ENCODE data around the gene ZKSCAN5.
"Not testable (repeated sequence)": the region's sequence is repeated elsewhere in the genome, so short reads cannot be mapped to it uniquely, and the experiment has no call there.

ZKSCAN5 gene

DNA sequence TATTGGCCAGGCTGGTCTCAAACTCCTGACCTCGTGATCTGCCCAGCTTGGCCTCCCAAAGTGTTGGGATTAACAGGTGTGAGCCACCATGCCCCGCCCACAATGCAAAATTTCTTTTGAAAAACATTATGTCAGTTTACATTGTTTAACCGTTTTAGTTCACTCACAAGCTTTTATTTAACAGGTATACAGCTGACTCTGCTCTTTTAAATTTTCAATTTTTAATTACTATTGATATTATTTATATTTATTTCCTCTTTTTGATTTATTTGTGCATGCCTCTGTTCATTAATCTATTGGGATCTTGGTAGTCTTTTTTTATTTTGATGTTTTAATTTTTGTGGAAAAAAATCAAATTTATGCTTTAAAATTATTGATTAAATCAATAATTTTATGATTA lies 16.9 kb downstream of the ZKSCAN5 start:
- Histone ChIP-seq H3K36me3 (ENCODE audit: control insufficient read depth in 1 of 2, insufficient read depth in 2 of 2, low read length in 2 of 2) (peaks cover 19 to 36% of the 10 kb centered on the region in 2 donors), H3K9me3 (ENCODE audit: control insufficient read depth in 1 of 2, low read length in 2 of 2) (no peaks in the 10 kb centered on the region), H3K27ac (ENCODE audit: low read depth, low read length) (no peak overlapping the region), H3K4me1 (ENCODE audit: control insufficient read depth in 1 of 2, insufficient read depth in 2 of 2, low read length in 2 of 2) (no peaks in the 10 kb centered on the region), H3K4me3 (ENCODE audit: low read depth in 1 of 2, low read length in 2 of 2) (no peak overlapping the region), H3K9ac (ENCODE audit: low read depth in 1 of 2, low read length in 2 of 2) (no peak overlapping the region), H3K27me3 (ENCODE audit: control insufficient read depth in 1 of 2, insufficient read depth in 2 of 2, low read length in 2 of 2) (no peaks in the 10 kb centered on the region)

DNA sequence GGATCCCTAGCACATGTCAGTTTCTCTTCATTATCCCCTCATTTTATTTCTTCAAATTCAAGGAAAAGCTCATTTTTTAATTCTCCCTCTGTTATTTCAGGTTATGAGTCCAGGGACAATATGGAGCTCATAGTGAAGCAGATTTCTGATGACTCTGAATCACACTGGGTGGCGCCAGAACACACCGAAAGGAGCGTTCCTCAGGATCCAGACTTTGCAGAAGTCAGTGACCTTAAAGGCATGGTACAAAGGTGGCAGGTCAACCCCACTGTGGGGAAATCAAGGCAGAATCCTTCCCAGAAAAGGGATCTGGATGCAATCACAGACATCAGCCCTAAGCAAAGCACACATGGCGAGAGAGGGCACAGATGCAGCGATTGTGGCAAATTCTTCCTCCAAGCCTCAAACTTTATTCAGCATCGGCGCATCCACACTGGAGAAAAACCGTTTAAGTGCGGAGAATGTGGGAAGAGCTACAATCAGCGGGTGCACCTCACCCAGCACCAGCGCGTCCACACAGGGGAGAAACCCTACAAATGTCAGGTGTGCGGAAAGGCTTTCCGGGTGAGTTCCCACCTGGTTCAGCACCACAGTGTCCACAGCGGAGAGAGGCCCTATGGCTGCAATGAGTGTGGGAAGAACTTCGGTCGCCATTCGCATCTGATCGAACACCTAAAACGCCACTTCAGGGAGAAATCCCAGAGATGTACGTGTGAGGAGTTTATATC lies 21.4 kb downstream of the ZKSCAN5 start:
- no peaks in the 10 kb centered on the region for H3K4me1 ChIP-seq (ENCODE audit: control insufficient read depth in 1 of 2, insufficient read depth in 2 of 2, low read length in 2 of 2)
- H3K27me3 ChIP-seq (ENCODE audit: control insufficient read depth in 1 of 2, insufficient read depth in 2 of 2, low read length in 2 of 2): no peaks in the 10 kb centered on the region
- no peak overlapping the region for H3K27ac ChIP-seq (ENCODE audit: low read depth, low read length)
- no peak overlapping the region for H3K4me3 ChIP-seq (ENCODE audit: low read depth in 1 of 2, low read length in 2 of 2)
- peaks cover 18 to 48% of the 10 kb centered on the region in 2 donors for H3K36me3 ChIP-seq (ENCODE audit: control insufficient read depth in 1 of 2, insufficient read depth in 2 of 2, low read length in 2 of 2)
- H3K9me3 ChIP-seq (ENCODE audit: control insufficient read depth in 1 of 2, low read length in 2 of 2): peaks cover 6 to 10% of the 10 kb centered on the region in 2 donors
- H3K9ac ChIP-seq (ENCODE audit: low read depth in 1 of 2, low read length in 2 of 2): no peak overlapping the region

DNA sequence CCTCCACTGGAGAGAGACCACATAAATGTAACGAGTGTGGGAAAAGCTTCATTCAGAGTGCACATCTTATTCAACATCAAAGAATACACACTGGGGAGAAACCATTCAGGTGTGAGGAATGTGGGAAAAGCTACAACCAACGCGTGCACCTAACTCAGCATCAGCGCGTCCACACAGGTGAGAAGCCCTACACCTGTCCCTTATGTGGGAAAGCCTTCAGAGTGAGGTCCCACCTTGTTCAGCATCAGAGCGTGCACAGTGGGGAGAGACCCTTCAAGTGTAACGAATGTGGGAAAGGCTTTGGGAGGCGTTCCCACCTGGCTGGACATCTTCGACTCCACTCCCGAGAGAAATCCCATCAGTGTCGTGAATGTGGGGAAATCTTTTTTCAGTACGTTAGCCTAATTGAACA lies 26.9 kb downstream of the ZKSCAN5 start:
- no peaks in the 10 kb centered on the region for H3K4me1 ChIP-seq (ENCODE audit: control insufficient read depth in 1 of 2, insufficient read depth in 2 of 2, low read length in 2 of 2)
- no peaks in the 10 kb centered on the region for H3K27me3 ChIP-seq (ENCODE audit: control insufficient read depth in 1 of 2, insufficient read depth in 2 of 2, low read length in 2 of 2)
- H3K9me3 ChIP-seq (ENCODE audit: control insufficient read depth in 1 of 2, low read length in 2 of 2): peaks cover 38 to 41% of the 10 kb centered on the region in 2 donors
- no peak overlapping the region for H3K9ac ChIP-seq (ENCODE audit: low read depth in 1 of 2, low read length in 2 of 2)
- H3K36me3 ChIP-seq (ENCODE audit: control insufficient read depth in 1 of 2, insufficient read depth in 2 of 2, low read length in 2 of 2): peaks cover 36 to 52% of the 10 kb centered on the region in 2 donors
- peak overlapping the region; percentile 20 to 21 for H3K4me3 ChIP-seq (ENCODE audit: low read depth in 1 of 2, low read length in 2 of 2)
- no peak overlapping the region for H3K27ac ChIP-seq (ENCODE audit: low read depth, low read length)

DNA sequence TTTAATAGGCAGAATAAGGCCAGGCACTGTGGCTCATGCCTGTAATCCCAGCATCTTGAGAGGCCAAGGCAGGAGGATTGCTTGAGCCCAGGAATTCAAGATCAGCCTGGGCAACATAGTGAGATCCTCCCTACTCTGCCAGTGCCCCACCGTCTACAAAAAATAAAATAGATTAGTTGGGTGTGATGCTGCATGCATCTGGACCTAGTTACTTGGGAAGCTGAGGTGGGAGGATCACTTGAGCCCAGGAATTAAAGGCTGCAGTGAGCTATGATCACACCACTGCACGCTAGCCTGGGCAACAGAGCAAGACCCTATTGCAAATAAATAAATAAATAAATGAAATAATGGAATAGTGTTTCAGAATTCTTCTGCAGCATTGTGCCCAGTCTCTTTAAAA lies 31.2 kb downstream of the ZKSCAN5 start:
- no peak overlapping the region for H3K4me3 ChIP-seq (ENCODE audit: low read depth in 1 of 2, low read length in 2 of 2)
- no peak overlapping the region for H3K9ac ChIP-seq (ENCODE audit: low read depth in 1 of 2, low read length in 2 of 2)
- no peak overlapping the region for H3K27ac ChIP-seq (ENCODE audit: low read depth, low read length)
- peaks cover 18 to 26% of the 10 kb centered on the region in 2 donors for H3K36me3 ChIP-seq (ENCODE audit: control insufficient read depth in 1 of 2, insufficient read depth in 2 of 2, low read length in 2 of 2)
- no peaks in the 10 kb centered on the region for H3K4me1 ChIP-seq (ENCODE audit: control insufficient read depth in 1 of 2, insufficient read depth in 2 of 2, low read length in 2 of 2)
- H3K27me3 ChIP-seq (ENCODE audit: control insufficient read depth in 1 of 2, insufficient read depth in 2 of 2, low read length in 2 of 2): no peaks in the 10 kb centered on the region
- peaks cover 39 to 57% of the 10 kb centered on the region in 2 donors for H3K9me3 ChIP-seq (ENCODE audit: control insufficient read depth in 1 of 2, low read length in 2 of 2)

DNA sequence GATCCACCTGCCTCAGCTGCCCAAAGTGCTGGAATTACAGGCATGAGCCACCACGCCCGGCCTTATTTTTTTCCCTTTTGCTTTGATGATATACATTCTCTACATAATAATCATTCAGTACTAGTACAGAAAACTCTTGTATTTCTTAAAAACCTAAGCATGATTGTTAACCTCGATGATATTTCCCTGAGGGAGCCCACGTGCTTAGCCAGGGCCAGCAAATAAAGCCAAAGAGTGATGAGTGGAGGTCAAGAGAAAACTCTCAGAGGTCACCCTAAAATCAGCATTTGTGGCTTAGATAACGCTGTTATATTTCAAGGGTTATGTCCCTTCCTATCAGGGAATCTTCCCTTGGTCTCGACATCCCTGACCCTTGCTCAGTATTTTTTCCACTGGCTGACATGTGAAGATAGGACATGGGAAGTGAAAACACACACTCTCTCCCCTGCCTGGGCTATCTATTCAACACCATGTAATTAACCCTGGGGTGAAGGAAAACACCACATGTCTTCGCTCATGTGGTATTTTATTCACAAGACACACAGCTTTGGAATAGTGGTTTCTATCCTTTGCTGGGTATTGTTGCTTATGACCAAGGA lies 34.9 kb downstream of the ZKSCAN5 start:
- no peak overlapping the region for H3K9ac ChIP-seq (ENCODE audit: low read depth in 1 of 2, low read length in 2 of 2)
- H3K27ac ChIP-seq (ENCODE audit: low read depth, low read length): no peak overlapping the region
- H3K4me3 ChIP-seq (ENCODE audit: low read depth in 1 of 2, low read length in 2 of 2): no peak overlapping the region
- no peaks in the 10 kb centered on the region for H3K4me1 ChIP-seq (ENCODE audit: control insufficient read depth in 1 of 2, insufficient read depth in 2 of 2, low read length in 2 of 2)
- H3K9me3 ChIP-seq (ENCODE audit: control insufficient read depth in 1 of 2, low read length in 2 of 2): peaks cover 17 to 35% of the 10 kb centered on the region in 2 donors
- peaks cover 0 to 3% of the 10 kb centered on the region in 2 donors for H3K36me3 ChIP-seq (ENCODE audit: control insufficient read depth in 1 of 2, insufficient read depth in 2 of 2, low read length in 2 of 2)
- H3K27me3 ChIP-seq (ENCODE audit: control insufficient read depth in 1 of 2, insufficient read depth in 2 of 2, low read length in 2 of 2): no peaks in the 10 kb centered on the region

DNA sequence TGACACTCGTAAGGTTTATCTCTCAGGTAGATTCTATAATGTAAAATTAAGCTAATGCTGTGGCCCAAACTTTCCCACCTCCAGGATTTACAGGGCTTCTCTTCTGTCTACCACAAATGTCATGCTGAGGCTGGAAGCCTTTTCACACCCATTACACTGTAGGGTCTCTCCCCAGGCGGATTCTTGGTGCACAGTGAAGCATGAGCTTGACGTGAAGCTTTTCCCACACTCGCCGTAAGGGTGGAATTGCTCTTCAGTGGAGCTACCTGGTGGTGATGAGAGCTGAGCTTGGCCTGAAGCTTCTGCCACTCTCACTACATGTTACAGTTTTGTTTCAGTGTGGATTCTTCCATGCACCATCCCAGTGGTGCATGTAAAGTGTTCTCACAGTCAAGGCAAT lies 36.1 kb downstream of the ZKSCAN5 start:
- peak overlapping the region in 1 of 2 donors; percentile 26 for H3K4me3 ChIP-seq (ENCODE audit: low read depth in 1 of 2, low read length in 2 of 2)
- H3K36me3 ChIP-seq (ENCODE audit: control insufficient read depth in 1 of 2, insufficient read depth in 2 of 2, low read length in 2 of 2): peaks cover 0 to 3% of the 10 kb centered on the region in 2 donors
- H3K4me1 ChIP-seq (ENCODE audit: control insufficient read depth in 1 of 2, insufficient read depth in 2 of 2, low read length in 2 of 2): no peaks in the 10 kb centered on the region
- no peaks in the 10 kb centered on the region for H3K27me3 ChIP-seq (ENCODE audit: control insufficient read depth in 1 of 2, insufficient read depth in 2 of 2, low read length in 2 of 2)
- no peak overlapping the region for H3K27ac ChIP-seq (ENCODE audit: low read depth, low read length)
- H3K9me3 ChIP-seq (ENCODE audit: control insufficient read depth in 1 of 2, low read length in 2 of 2): peaks cover 17 to 35% of the 10 kb centered on the region in 2 donors
- H3K9ac ChIP-seq (ENCODE audit: low read depth in 1 of 2, low read length in 2 of 2): no peak overlapping the region

DNA sequence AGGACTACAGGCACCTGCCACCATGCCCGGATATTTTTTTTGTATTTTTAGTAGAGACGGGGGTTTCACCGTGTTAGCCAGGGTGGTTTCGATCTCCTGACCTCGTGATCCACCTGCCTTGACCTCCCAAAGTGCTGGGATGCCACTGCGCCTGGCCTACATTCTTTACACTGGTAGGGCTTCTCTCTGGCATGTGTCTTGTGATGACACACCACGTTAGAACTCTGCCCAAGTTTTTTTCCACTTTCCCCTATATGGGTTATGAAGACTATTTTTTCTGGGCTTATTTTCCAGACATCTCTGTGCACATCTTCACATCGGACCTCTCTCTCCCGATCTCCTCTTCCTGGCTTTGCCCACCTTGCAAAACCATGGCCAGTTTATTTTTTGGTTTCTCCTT lies 36.8 kb downstream of the ZKSCAN5 start:
- H3K27me3 ChIP-seq (ENCODE audit: control insufficient read depth in 1 of 2, insufficient read depth in 2 of 2, low read length in 2 of 2): no peaks in the 10 kb centered on the region
- H3K4me1 ChIP-seq (ENCODE audit: control insufficient read depth in 1 of 2, insufficient read depth in 2 of 2, low read length in 2 of 2): no peaks in the 10 kb centered on the region
- peaks cover 0 to 3% of the 10 kb centered on the region in 2 donors for H3K36me3 ChIP-seq (ENCODE audit: control insufficient read depth in 1 of 2, insufficient read depth in 2 of 2, low read length in 2 of 2)
- no peak overlapping the region for H3K27ac ChIP-seq (ENCODE audit: low read depth, low read length)
- peaks cover 17 to 35% of the 10 kb centered on the region in 2 donors for H3K9me3 ChIP-seq (ENCODE audit: control insufficient read depth in 1 of 2, low read length in 2 of 2)
- no peak overlapping the region for H3K9ac ChIP-seq (ENCODE audit: low read depth in 1 of 2, low read length in 2 of 2)
- H3K4me3 ChIP-seq (ENCODE audit: low read depth in 1 of 2, low read length in 2 of 2): no peak overlapping the region

DNA sequence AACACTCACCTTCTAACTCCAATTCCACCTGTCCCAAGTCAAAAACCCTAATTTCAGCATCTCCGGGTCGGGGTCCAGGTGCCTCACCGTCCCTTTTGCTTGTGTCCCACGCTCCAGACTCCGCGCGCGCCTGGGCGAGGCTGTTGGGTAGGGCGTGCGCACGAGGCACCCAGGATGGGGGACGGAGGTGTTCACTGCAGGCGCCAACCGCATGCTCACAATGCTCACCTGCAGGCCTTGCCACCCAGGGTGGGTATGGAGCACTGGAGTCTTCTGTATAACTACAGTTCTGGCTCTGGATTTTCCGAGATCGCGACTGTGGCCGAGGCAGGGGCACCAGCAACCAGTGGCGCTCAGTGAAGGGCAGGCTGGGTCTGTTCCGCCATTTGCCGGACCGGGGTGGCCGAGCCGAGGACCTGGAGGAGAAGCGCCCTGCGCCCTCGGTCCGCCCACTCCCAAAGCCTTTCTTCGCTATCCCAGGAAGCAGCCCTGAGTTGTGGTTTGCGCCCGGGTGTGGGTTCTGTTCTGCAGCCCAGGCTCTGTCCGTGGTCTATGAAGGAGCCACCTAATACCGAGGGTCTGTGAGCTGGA lies 38.7 kb downstream of the ZKSCAN5 start:
- H3K27ac ChIP-seq (ENCODE audit: low read depth, low read length): no peak overlapping the region
- H3K9ac ChIP-seq (ENCODE audit: low read depth in 1 of 2, low read length in 2 of 2): no peak overlapping the region
- no peaks in the 10 kb centered on the region for H3K27me3 ChIP-seq (ENCODE audit: control insufficient read depth in 1 of 2, insufficient read depth in 2 of 2, low read length in 2 of 2)
- H3K4me3 ChIP-seq (ENCODE audit: low read depth in 1 of 2, low read length in 2 of 2): no peak overlapping the region
- no peaks in the 10 kb centered on the region for H3K4me1 ChIP-seq (ENCODE audit: control insufficient read depth in 1 of 2, insufficient read depth in 2 of 2, low read length in 2 of 2)
- peaks cover 10 to 12% of the 10 kb centered on the region in 2 donors for H3K36me3 ChIP-seq (ENCODE audit: control insufficient read depth in 1 of 2, insufficient read depth in 2 of 2, low read length in 2 of 2)
- peaks cover 25 to 35% of the 10 kb centered on the region in 2 donors for H3K9me3 ChIP-seq (ENCODE audit: control insufficient read depth in 1 of 2, low read length in 2 of 2)

DNA sequence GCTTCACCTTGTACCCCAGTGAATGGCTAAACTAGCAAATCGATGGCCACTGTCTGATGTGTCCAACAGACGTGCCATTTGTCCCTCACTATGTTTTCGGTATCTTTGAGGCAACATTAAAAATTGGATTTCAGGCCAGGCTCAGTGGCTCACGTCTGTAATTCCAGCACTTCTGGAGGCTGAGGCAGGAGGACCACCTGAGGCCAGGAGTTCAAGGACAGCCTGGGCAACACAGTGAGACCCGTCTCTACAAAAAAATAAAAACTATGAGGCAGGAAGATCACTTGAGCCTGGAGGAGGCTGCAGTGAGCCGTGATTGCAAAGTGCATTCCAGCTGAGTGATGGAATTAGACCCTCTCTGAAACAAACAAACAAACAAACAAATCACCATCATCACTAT lies 39.5 kb downstream of the ZKSCAN5 start:
- peaks cover 27 to 28% of the 10 kb centered on the region in 2 donors for H3K9me3 ChIP-seq (ENCODE audit: control insufficient read depth in 1 of 2, low read length in 2 of 2)

DNA sequence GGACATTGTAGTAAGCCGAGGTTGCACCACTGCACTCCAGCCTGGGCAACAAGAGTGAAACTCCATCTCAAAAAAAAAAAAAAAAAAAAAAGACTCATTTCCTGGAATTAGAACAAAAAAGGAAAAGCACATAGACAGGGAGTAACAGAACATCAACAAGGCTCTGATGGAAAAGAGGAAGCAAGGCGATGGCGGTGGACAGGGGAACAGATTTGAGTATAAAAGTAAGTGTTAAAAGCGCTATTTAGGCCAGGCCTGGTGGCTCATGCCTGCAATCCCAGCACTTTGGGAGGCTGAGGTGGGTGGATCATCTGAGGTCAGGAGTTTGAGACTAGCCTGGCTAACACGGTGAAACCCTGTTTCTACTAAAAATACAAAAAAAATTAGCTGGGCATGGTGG lies 40.8 kb downstream of the ZKSCAN5 start:
- H3K27me3 ChIP-seq (ENCODE audit: control insufficient read depth in 1 of 2, insufficient read depth in 2 of 2, low read length in 2 of 2); H3K27ac ChIP-seq (ENCODE audit: low read depth, low read length); H3K9ac ChIP-seq (ENCODE audit: low read depth in 1 of 2, low read length in 2 of 2); H3K4me3 ChIP-seq (ENCODE audit: low read depth in 1 of 2, low read length in 2 of 2); H3K4me1 ChIP-seq (ENCODE audit: control insufficient read depth in 1 of 2, insufficient read depth in 2 of 2, low read length in 2 of 2): not testable (repeated sequence)
- H3K9me3 ChIP-seq (ENCODE audit: control insufficient read depth in 1 of 2, low read length in 2 of 2): peaks cover 14 to 27% of the 10 kb centered on the region in 2 donors
- H3K36me3 ChIP-seq (ENCODE audit: control insufficient read depth in 1 of 2, insufficient read depth in 2 of 2, low read length in 2 of 2): peaks cover 14 to 16% of the 10 kb centered on the region in 2 donors

More for the DNA sequence above, 39.5 kb downstream of the ZKSCAN5 start:
- Histone ChIP-seq H3K9ac (ENCODE audit: low read depth in 1 of 2, low read length in 2 of 2) (no peak overlapping the region), H3K27ac (ENCODE audit: low read depth, low read length) (no peak overlapping the region), H3K36me3 (ENCODE audit: control insufficient read depth in 1 of 2, insufficient read depth in 2 of 2, low read length in 2 of 2) (peaks cover 14 to 16% of the 10 kb centered on the region in 2 donors), H3K27me3 (ENCODE audit: control insufficient read depth in 1 of 2, insufficient read depth in 2 of 2, low read length in 2 of 2) (no peaks in the 10 kb centered on the region), H3K4me1 (ENCODE audit: control insufficient read depth in 1 of 2, insufficient read depth in 2 of 2, low read length in 2 of 2) (no peaks in the 10 kb centered on the region), H3K4me3 (ENCODE audit: low read depth in 1 of 2, low read length in 2 of 2) (no peak overlapping the region)
